WTC11 (cell line): ENCODE results near the gene STK40. TPM values are rescaled to one million over a fixed set of nuclear protein-coding genes. Genes with fewer than 3 reads are reported as not detected.

Experiments used
- ATAC-seq: fragments of 200-7000 bp; cut with Tn5 transposase; 2 replicates; pipeline ENCODE4 v1.10.0; 2021; ENCODE audit warnings: mild to moderate bottlenecking, moderate library complexity
- CTCF ChIA-PET: fragments of 300-600 bp; sonication (Branson Sonifier 250); formaldehyde crosslinking; loops from one replicate; lab custom pipeline; 2021; ENCODE audit warnings: antibody characterized with exemption; lab: Charles Lee
- POLR2A ChIA-PET: fragments of 350-600 bp; sonication (Branson Sonifier 250); formaldehyde crosslinking; loops from one replicate; lab custom pipeline; 2021; ENCODE audit warnings: antibody characterized with exemption; lab: Charles Lee
- DNase-seq: peaks from one replicate; pipeline ENCODE4 v3.0.0; 2021; ENCODE audit warnings: low spot score
- H3K27ac Mint-ChIP-seq: 2 replicates; pipeline ENCODE4 v1.8.0; 2021; ENCODE audit warnings: mixed read lengths
- H3K27me3 Mint-ChIP-seq: 2 replicates; pipeline ENCODE4 v1.8.0; 2021; ENCODE audit warnings: low read depth, mild to moderate bottlenecking, moderate library complexity, mixed read lengths
- H3K36me3 Mint-ChIP-seq: 2 replicates; pipeline ENCODE4 v1.8.0; 2021; ENCODE audit warnings: mixed read lengths
- H3K4me1 Mint-ChIP-seq: 2 replicates; pipeline ENCODE4 v1.8.0; 2022; ENCODE audit warnings: mixed read lengths
- H3K4me3 Mint-ChIP-seq: 2 replicates; pipeline ENCODE4 v1.8.0; 2021; ENCODE audit warnings: mild to moderate bottlenecking, moderate library complexity, mixed read lengths
- H3K9me3 Mint-ChIP-seq: 2 replicates; pipeline ENCODE4 v1.8.0; 2021; ENCODE audit warnings: mixed read lengths
- AR ChIP-seq: fragments of 250-450 bp; sonication (Bioruptor Pico); IDR thresholded peaks from 2 replicates; pipeline ENCODE4 v1.9.0; 2021; ENCODE audit warnings: mild to moderate bottlenecking
- ARID4B ChIP-seq: sonication (generic); formaldehyde crosslinking; IDR thresholded peaks from 2 replicates; pipeline ENCODE4 v1.8.0; 2023; ENCODE audit warnings: missing genetic modification reagents, mild to moderate bottlenecking, borderline replicate concordance
- ATF3 ChIP-seq: sonication (generic); formaldehyde crosslinking; conservative IDR thresholded peaks from 2 replicates; pipeline ENCODE4 v1.8.1; 2022; ENCODE audit warnings: mild to moderate bottlenecking, missing genetic modification reagents
- CBFB ChIP-seq: sonication (generic); formaldehyde crosslinking; IDR thresholded peaks from 2 replicates; pipeline ENCODE4 v1.8.1; 2022; ENCODE audit warnings: mild to moderate bottlenecking, low read depth, missing genetic modification reagents
- NFATC4 ChIP-seq: fragments of 250-450 bp; sonication (Bioruptor Pico); IDR thresholded peaks from 2 replicates; pipeline ENCODE4 v1.9.0; 2021; ENCODE audit warnings: mild to moderate bottlenecking
- PRDM15 ChIP-seq: sonication (generic); formaldehyde crosslinking; IDR thresholded peaks from 2 replicates; pipeline ENCODE4 v1.8.0; 2022; ENCODE audit warnings: missing genetic modification reagents
- RELA ChIP-seq: sonication (generic); formaldehyde crosslinking; IDR thresholded peaks from 2 replicates; pipeline ENCODE4 v1.8.1; 2022; ENCODE audit warnings: missing genetic modification reagents, mild to moderate bottlenecking, borderline replicate concordance
- USF1 ChIP-seq: sonication (generic); formaldehyde crosslinking; IDR thresholded peaks from 2 replicates; pipeline ENCODE4 v1.8.0; 2022; ENCODE audit warnings: mild to moderate bottlenecking, missing genetic modification reagents
- ZBTB43 ChIP-seq: sonication (generic); formaldehyde crosslinking; IDR thresholded peaks from 2 replicates; pipeline ENCODE4 v1.8.1; 2023; ENCODE audit warnings: mild to moderate bottlenecking, missing genetic modification reagents
- ZNF281 ChIP-seq: sonication (generic); formaldehyde crosslinking; IDR thresholded peaks from 2 replicates; pipeline ENCODE4 v1.8.0; 2023; ENCODE audit warnings: mild to moderate bottlenecking, missing genetic modification reagents
- ZNF532 ChIP-seq: fragments of 250-450 bp; sonication (Bioruptor Pico); IDR thresholded peaks from 2 replicates; pipeline ENCODE4 v1.9.0; 2021; ENCODE audit warnings: mild to moderate bottlenecking, borderline replicate concordance
- total RNA-seq: library from RNA; stranded (reverse); gene quantifications from 3 replicates; pipeline ENCODE4 v1.2.3, GENCODE V29; 2021

STK40 gene
- total RNA-seq, 1 experiment from 2014 or later, result 24.7 TPM

GRCh38 chr1:36365381-36365780 is 20.3 kb downstream of the STK40 start:
- no peak for TF ChIP-seq RELA (CRISPR knock-in tag)
- no peak for TF ChIP-seq USF1 (CRISPR knock-in tag)
- TF ChIP-seq PRDM15 (CRISPR knock-in tag), result no peak
- no peak for TF ChIP-seq ATF3 (CRISPR knock-in tag)
- TF ChIP-seq AR, result no peak
- no peak for TF ChIP-seq ZBTB43 (CRISPR knock-in tag)
- no peak for TF ChIP-seq ZNF532 (CRISPR knock-in tag)
- TF ChIP-seq CBFB, result no peak
- TF ChIP-seq NFATC4 (CRISPR knock-in tag), result no peak
- CTCF ChIA-PET, result interaction anchor here (1.5 to 5.0 kb wide), 2 partner anchors 15 to 35 kb away, joined by 4 to 72 read pairs; no protein-coding TSS in a partner anchor
- ATAC-seq (no peak), DNase-seq (no peak)
- Mint-ChIP-seq H3K9me3 (no peaks in the 10 kb centered on the region), H3K4me1 (peaks cover 24% of the 10 kb centered on the region), H3K27me3 (no peaks in the 10 kb centered on the region), H3K27ac (peak overlapping the region; percentile 95), H3K4me3 (no peak overlapping the region), H3K36me3 (no peaks in the 10 kb centered on the region; the same call in 1 of the 2 replicates)
- POLR2A ChIA-PET, result no interaction called here

- CTCF ChIA-PET, result interaction anchor here (1.1 to 2.3 kb wide), 2 partner anchors 9 to 210 kb away, joined by 3 to 15 read pairs; no protein-coding TSS in a partner anchor
- H3K4me1 Mint-ChIP-seq, result no peaks in the 10 kb centered on the region
- H3K27ac Mint-ChIP-seq, result no peak overlapping the region; the same call in 1 of the 2 replicates
- TF ChIP-seq ZNF281 (CRISPR knock-in tag), result no peak
- TF ChIP-seq ARID4B (CRISPR knock-in tag), result no peak
These were observed 25.7 kb downstream of the STK40 start for GRCh38 chr1:36359911-36360550.

More at GRCh38 chr1:36359911-36360550, 25.7 kb downstream of the STK40 start:
- DNase-seq, result no peak
- POLR2A ChIA-PET, result interaction anchor here (0.6 to 1.1 kb wide), 2 partner anchors 11 to 26 kb away, joined by 3 read pairs; no protein-coding TSS in a partner anchor
- ATAC-seq, result no peak
- H3K36me3 Mint-ChIP-seq, result peaks cover 21% of the 10 kb centered on the region
- no peaks in the 10 kb centered on the region for H3K27me3 Mint-ChIP-seq
- H3K4me3 Mint-ChIP-seq, result no peak overlapping the region
- no peaks in the 10 kb centered on the region for H3K9me3 Mint-ChIP-seq
